CD4-positive, alpha-beta T cell treated with Interleukin-4 for 1 hour (primary cell): ENCODE measurements around the gene CCDC182.
A peak's percentile ranks its signal among the peaks of the same experiment; 100 is the strongest.

Experiments
- DNase-seq, 2 donors: peaks; one replicate each; pipeline ENCODE4 v3.0.0-alpha.2; 2020 to 2022

The CCDC182 gene

GRCh38 chr17:57745242-57745641 lies at the start of gene CCDC182:
Gene CCDC182, minus strand, starts transcription at chr17:57745299. Its CDS starts 27 bp downstream, at chr17:57745272.
- no peak for DNase-seq

- peak in 1 of 2 donors; percentile 5 for DNase-seq
Measured at GRCh38 chr17:57794841-57795240, 49.7 kb upstream of the CCDC182 start.

- no peak for DNase-seq
Measured at GRCh38 chr17:57788725-57789124, 43.6 kb upstream of the CCDC182 start.

- no peak for DNase-seq
Measured at GRCh38 chr17:57785022-57785421, 39.9 kb upstream of the CCDC182 start.

- DNase-seq, result no peak
Measured at GRCh38 chr17:57784226-57784895, 39.3 kb upstream of the CCDC182 start.

- DNase-seq, result peak; percentile 65 to 69
Measured at GRCh38 chr17:57783338-57783742, 38.2 kb upstream of the CCDC182 start.

- no peak for DNase-seq
Measured at GRCh38 chr17:57782647-57783337, 37.7 kb upstream of the CCDC182 start.

GRCh38 chr17:57782062-57782490 lies 37.0 kb upstream of the CCDC182 start:
- no peak for DNase-seq

- DNase-seq, result no peak
Measured at GRCh38 chr17:57781386-57782061, 36.4 kb upstream of the CCDC182 start.

GRCh38 chr17:57779706-57780105 lies 34.6 kb upstream of the CCDC182 start:
- DNase-seq, result no peak

- DNase-seq, result no peak
Measured at GRCh38 chr17:57778306-57778705, 33.2 kb upstream of the CCDC182 start.

- no peak for DNase-seq
Measured at GRCh38 chr17:57776366-57776765, 31.3 kb upstream of the CCDC182 start.

GRCh38 chr17:57774872-57775271 lies 29.8 kb upstream of the CCDC182 start:
- DNase-seq, result no peak

- DNase-seq, result no peak
Measured at GRCh38 chr17:57773557-57773956, 28.5 kb upstream of the CCDC182 start.

- no peak for DNase-seq
Measured at GRCh38 chr17:57772774-57773173, 27.7 kb upstream of the CCDC182 start.

GRCh38 chr17:57767561-57767960 lies 22.5 kb upstream of the CCDC182 start:
- DNase-seq, result no peak

GRCh38 chr17:57766318-57766943 lies 21.3 kb upstream of the CCDC182 start:
- no peak for DNase-seq

GRCh38 chr17:57762452-57763395 lies 17.6 kb upstream of the CCDC182 start:
- no peak for DNase-seq

- no peak for DNase-seq
Measured at GRCh38 chr17:57761887-57762286, 16.8 kb upstream of the CCDC182 start.

GRCh38 chr17:57760046-57760445 lies 14.9 kb upstream of the CCDC182 start:
- no peak for DNase-seq

- no peak for DNase-seq
Measured at GRCh38 chr17:57758654-57759053, 13.6 kb upstream of the CCDC182 start.

- no peak for DNase-seq
Measured at GRCh38 chr17:57757735-57758134, 12.6 kb upstream of the CCDC182 start.
